Measurements from ENCODE around the gene HOXD1.

HOXD1 gene

DNA sequence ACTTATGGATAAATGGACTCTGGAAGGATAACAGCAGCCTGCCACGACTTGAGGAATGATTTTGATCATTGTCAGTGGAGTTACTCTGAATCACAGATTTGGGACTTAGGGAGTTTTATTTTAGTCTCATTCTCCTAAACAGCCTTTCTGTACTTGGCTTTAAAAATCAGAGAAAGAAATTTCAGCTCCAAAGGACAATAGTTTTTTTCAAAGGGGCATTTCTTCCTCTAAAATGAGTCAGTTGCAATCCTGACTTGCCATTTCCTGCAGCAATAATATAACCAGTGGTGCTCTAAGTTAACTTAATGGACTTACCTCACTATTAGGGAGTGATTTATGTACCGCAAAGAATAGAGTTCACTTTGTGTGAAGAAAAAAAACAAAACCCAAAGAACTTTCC, 45.7 kb downstream of the HOXD1 start:
- H3K27ac ChIP-seq = peak overlapping the region; percentile 28
- no peak for DNase-seq (ENCODE audit: low read depth, low spot score)

DNA sequence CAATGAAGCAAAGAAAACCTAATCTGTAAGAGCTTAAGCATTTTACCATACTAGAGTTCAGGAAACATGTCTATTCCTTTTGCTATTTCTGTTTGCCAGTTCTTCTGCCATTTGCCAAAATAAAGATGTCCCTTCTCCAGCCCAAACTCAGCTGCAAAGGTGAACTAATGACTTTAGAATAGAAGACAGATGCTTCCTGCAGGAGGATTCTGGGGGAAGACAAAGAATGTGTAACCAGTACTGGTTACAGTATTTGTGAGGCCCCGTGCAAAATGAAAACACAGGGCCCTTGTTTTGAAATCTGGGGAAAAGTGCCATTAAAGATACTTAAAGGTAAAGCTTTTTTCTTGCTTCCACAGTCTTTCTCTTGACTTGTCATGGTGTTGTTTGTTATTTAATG, 46.5 kb downstream of the HOXD1 start:
- H3K27ac ChIP-seq = no peak overlapping the region
- no peak for DNase-seq (ENCODE audit: low read depth, low spot score)

GRCh38 chr2:176237456-176237855, 49.0 kb downstream of the HOXD1 start:
- no peak for DNase-seq (ENCODE audit: low read depth, low spot score)

DNA sequence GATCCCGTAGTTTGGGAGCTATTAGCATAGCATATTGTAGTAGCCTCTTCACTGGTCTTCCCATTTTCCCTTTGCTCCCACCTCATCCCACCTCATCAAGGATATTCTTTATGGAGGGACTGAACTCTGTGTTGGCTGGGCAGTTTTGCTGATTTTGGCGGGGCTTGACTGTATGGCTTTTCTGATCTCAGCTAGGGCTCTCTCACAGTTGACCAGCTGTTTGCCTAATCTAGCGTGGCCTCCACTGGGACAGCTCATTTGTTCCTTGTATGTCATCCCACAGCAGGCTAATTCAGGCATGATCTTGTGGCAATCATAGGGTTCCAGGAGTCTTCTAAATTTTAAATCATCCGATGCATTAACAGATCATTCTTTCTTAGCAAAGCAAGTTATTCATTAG, 50.6 kb downstream of the HOXD1 start:
- DNase-seq (ENCODE audit: low read depth, low spot score) = no peak
- H3K27ac ChIP-seq = no peak overlapping the region

More at GRCh38 chr2:176237456-176237855, 49.0 kb downstream of the HOXD1 start:
- no peak overlapping the region for H3K27ac ChIP-seq

- no peak overlapping the region for H3K27ac ChIP-seq
- no peak for DNase-seq (ENCODE audit: low read depth, low spot score)
Observed at GRCh38 chr2:176240301-176240700, 51.8 kb downstream of the HOXD1 start.
